H9 (cell line): ENCODE data around the gene CACNA2D4. TPM values are rescaled to one million over a fixed set of nuclear protein-coding genes. Genes with fewer than 3 reads are reported as not detected.
A peak's percentile ranks its signal among the peaks of the same experiment; 100 is the strongest.

Experiments
- DNase-seq: peaks from one replicate; pipeline ENCODE4 v3.0.0-alpha.2; 2017
- H2AFZ ChIP-seq: one replicate; pipeline ENCODE4 v1.6.1; 2013; ENCODE audit warnings: mild to moderate bottlenecking, low read length, control low read depth, moderate library complexity
- H2AK5ac ChIP-seq: 2 replicates; pipeline ENCODE4 v1.6.1; 2013; ENCODE audit warnings: low read length, control low read depth, mixed read lengths; ENCODE audit not compliant: insufficient read length
- H2BK120ac ChIP-seq: one replicate; pipeline ENCODE4 v1.6.1; 2013; ENCODE audit warnings: low read depth, mild to moderate bottlenecking, low read length, control low read depth, inconsistent platforms; ENCODE audit not compliant: poor library complexity, severe bottlenecking
- H2BK12ac ChIP-seq: 2 replicates; pipeline ENCODE4 v1.6.1; 2013; ENCODE audit warnings: low read length, control low read depth, mixed read lengths, low read depth; ENCODE audit not compliant: insufficient read length
- H2BK15ac ChIP-seq: 2 replicates; pipeline ENCODE4 v1.6.1; 2013; ENCODE audit warnings: low read depth, low read length, control low read depth
- H2BK20ac ChIP-seq: one replicate; pipeline ENCODE4 v1.6.1; 2013; ENCODE audit warnings: low read depth, mild to moderate bottlenecking, low read length, control low read depth, inconsistent platforms; ENCODE audit not compliant: poor library complexity, severe bottlenecking
- H2BK5ac ChIP-seq: 2 replicates; pipeline ENCODE4 v1.6.1; 2013; ENCODE audit warnings: low read length, control low read depth, mixed read lengths; ENCODE audit not compliant: insufficient read length
- H3K14ac ChIP-seq: 2 replicates; pipeline ENCODE4 v1.6.1; 2013; ENCODE audit warnings: low read length, control low read depth; ENCODE audit not compliant: insufficient read depth
- H3K18ac ChIP-seq: 2 replicates; pipeline ENCODE4 v1.6.1; 2013; ENCODE audit warnings: low read depth, mild to moderate bottlenecking, mixed read lengths, low read length, control low read depth; ENCODE audit not compliant: insufficient read length
- H3K23ac ChIP-seq: 2 replicates; pipeline ENCODE4 v1.6.1; 2013; ENCODE audit warnings: low read length, control low read depth, mixed read lengths, low read depth; ENCODE audit not compliant: insufficient read length
- H3K23me2 ChIP-seq: 2 replicates; pipeline ENCODE4 v1.6.1; 2013; ENCODE audit warnings: low read depth, mild to moderate bottlenecking, mixed read lengths, low read length, control low read depth; ENCODE audit not compliant: insufficient read length, poor library complexity, severe bottlenecking
- H3K27ac ChIP-seq: 2 replicates; pipeline ENCODE4 v1.5.1; 2013; ENCODE audit warnings: low read length, control low read depth, mixed read lengths, low read depth; ENCODE audit not compliant: insufficient read length
- H3K27me3 ChIP-seq: 2 replicates; pipeline ENCODE4 v1.6.1; 2013; ENCODE audit warnings: low read length, control low read depth, inconsistent platforms; ENCODE audit not compliant: insufficient read depth
- H3K4ac ChIP-seq: 2 replicates; pipeline ENCODE4 v1.6.1; 2013; ENCODE audit warnings: low read depth, mild to moderate bottlenecking, control low read depth, inconsistent platforms, low read length, moderate library complexity
- H3K4me1 ChIP-seq: 2 replicates; pipeline ENCODE4 v1.6.1; 2013; ENCODE audit warnings: low read length, control low read depth, inconsistent platforms; ENCODE audit not compliant: insufficient read depth
- H3K4me2 ChIP-seq: 2 replicates; pipeline ENCODE4 v1.6.1; 2013; ENCODE audit warnings: low read length, control low read depth, mixed read lengths; ENCODE audit not compliant: insufficient read length, insufficient read depth
- H3K56ac ChIP-seq: 2 replicates; pipeline ENCODE4 v1.6.1; 2013; ENCODE audit warnings: low read depth, mild to moderate bottlenecking, mixed read lengths, low read length, control low read depth; ENCODE audit not compliant: insufficient read length
- H3K79me1 ChIP-seq: 2 replicates; pipeline ENCODE4 v1.6.1; 2013; ENCODE audit warnings: low read depth, mild to moderate bottlenecking, moderate library complexity, low read length, control low read depth, inconsistent platforms; ENCODE audit not compliant: insufficient read depth, poor library complexity, severe bottlenecking
- H3K79me2 ChIP-seq: 2 replicates; pipeline ENCODE4 v1.6.1; 2013; ENCODE audit warnings: low read length, control low read depth, inconsistent platforms; ENCODE audit not compliant: insufficient read depth
- H3K9ac ChIP-seq: 2 replicates; pipeline ENCODE4 v1.6.1; 2013; ENCODE audit warnings: low read length, control low read depth, mixed read lengths; ENCODE audit not compliant: insufficient read length; ENCODE audit errors: extremely low read depth
- H3K9me3 ChIP-seq: one replicate; pipeline ENCODE4 v1.6.1; 2013; ENCODE audit warnings: low read depth, low read length, inconsistent platforms; ENCODE audit not compliant: control insufficient read depth
- H3T11ph ChIP-seq: one replicate; pipeline ENCODE4 v1.6.1; 2013; ENCODE audit warnings: mild to moderate bottlenecking, low read length, control low read depth, inconsistent platforms
- H4K20me1 ChIP-seq: one replicate; pipeline ENCODE4 v1.6.1; 2013; ENCODE audit not compliant: control insufficient read depth, insufficient read length, insufficient read depth
- H4K5ac ChIP-seq: 2 replicates; pipeline ENCODE4 v1.6.1; 2013; ENCODE audit warnings: low read depth, mild to moderate bottlenecking, mixed read lengths, low read length, control low read depth; ENCODE audit not compliant: insufficient read length
- H4K8ac ChIP-seq: replicated peaks from 2 replicates; pipeline ENCODE4 v1.6.1; 2013; ENCODE audit warnings: low read length, control low read depth, mixed read lengths, low read depth; ENCODE audit not compliant: insufficient read length
- H4K91ac ChIP-seq: 2 replicates; pipeline ENCODE4 v1.6.1; 2013; ENCODE audit warnings: low read depth, mild to moderate bottlenecking, moderate library complexity, mixed read lengths, low read length, control low read depth; ENCODE audit not compliant: insufficient read length
- H3K27ac Mint-ChIP-seq, 3 experiments: 2 replicates in 2 of 3; 3 replicates in 1 of 3; pipeline ENCODE4 v1.8.0; 2020 to 2021; ENCODE audit warnings: mixed read lengths in 3 of 3, mild to moderate bottlenecking in 1 of 3, moderate library complexity in 1 of 3
- H3K27me3 Mint-ChIP-seq: 2 replicates; pipeline ENCODE4 v1.8.0; 2021; ENCODE audit warnings: low read depth, mild to moderate bottlenecking, moderate library complexity, mixed read lengths
- H3K36me3 Mint-ChIP-seq, 3 experiments: 2 replicates in 2 of 3; 3 replicates in 1 of 3; pipeline ENCODE4 v1.8.0; 2020 to 2021; ENCODE audit warnings: low read depth in 3 of 3, mixed read lengths in 3 of 3; ENCODE audit not compliant: insufficient read depth in 1 of 3
- H3K4me1 Mint-ChIP-seq, 2 experiments: 2 replicates each; pipeline ENCODE4 v1.8.0; 2020; ENCODE audit warnings: mixed read lengths in 2 of 2
- H3K4me3 Mint-ChIP-seq, 2 experiments: 2 replicates in 1 of 2; 3 replicates in 1 of 2; pipeline ENCODE4 v1.8.0; 2020 to 2021; ENCODE audit warnings: mild to moderate bottlenecking in 2 of 2, mixed read lengths in 2 of 2, moderate library complexity in 1 of 2
- H3K9me3 Mint-ChIP-seq, 2 experiments: 2 replicates in 1 of 2; 3 replicates in 1 of 2; pipeline ENCODE4 v1.8.0; 2020; ENCODE audit warnings: mild to moderate bottlenecking in 2 of 2, mixed read lengths in 2 of 2, moderate library complexity in 1 of 2
- CTCF ChIP-seq: fragments of 200-600 bp; sonication (generic); conservative IDR thresholded peaks from 3 replicates; pipeline ENCODE4 v1.8.0; 2021; ENCODE audit warnings: antibody characterized with exemption, mild to moderate bottlenecking
- whole genome bisulfite sequencing: extraction: QIAGEN DNeasy Blood & Tissue Kit; methylation state at CpG from one replicate; pipeline ENCODE4 v1.1.7; 2013; ENCODE audit warnings: missing lambda C conversion rate, low lambda C conversion rate, mixed read lengths; ENCODE audit not compliant: insufficient read length; ENCODE audit errors: extremely low coverage; 5-methylcytosine and 5-hydroxymethylcytosine counted together
- total RNA-seq: library from RNA; stranded (reverse); gene quantifications from 2 replicates; pipeline ENCODE4 v1.2.1, GENCODE V29; 2021

Gene CACNA2D4
- total RNA-seq, 1 experiment from 2014 or later, result 0.79 TPM

GRCh38 chr12:1810931-1811280, 107.5 kb downstream of the CACNA2D4 start:
- H3K9me3 ChIP-seq, result no peaks in the 10 kb centered on the region
- H3K4me1 Mint-ChIP-seq, result peaks cover 0 to 4% of the 10 kb centered on the region in 2 experiments; a peak in 1 of 4 replicates
- H4K8ac ChIP-seq, result no peak overlapping the region
- H3K18ac ChIP-seq, result no peak overlapping the region
- H2AK5ac ChIP-seq, result no peak overlapping the region
- no peaks in the 10 kb centered on the region for H3K9me3 Mint-ChIP-seq
- H4K91ac ChIP-seq, result no peak overlapping the region
- no peaks in the 10 kb centered on the region for H3K36me3 Mint-ChIP-seq
- no peak overlapping the region for H2BK120ac ChIP-seq
- no peak overlapping the region for H3T11ph ChIP-seq
- H2BK20ac ChIP-seq, result no peak overlapping the region
- no peak overlapping the region for H4K5ac ChIP-seq
- no peaks in the 10 kb centered on the region for H3K79me1 ChIP-seq
- no peak overlapping the region for H3K23ac ChIP-seq
- no peak overlapping the region for H3K9ac ChIP-seq
- peaks cover 6% of the 10 kb centered on the region for H3K27me3 Mint-ChIP-seq
- no peaks in the 10 kb centered on the region for H4K20me1 ChIP-seq
- WGBS, result no CpG with 5 or more reads among the region's 10 CpGs
- no peak for DNase-seq
- no peak overlapping the region for H2AFZ ChIP-seq
- H3K4me3 Mint-ChIP-seq, result no peak overlapping the region
- no peaks in the 10 kb centered on the region for H3K23me2 ChIP-seq
- H3K14ac ChIP-seq, result no peak overlapping the region; the same call in 1 of the 2 replicates
- H3K4me2 ChIP-seq, result no peak overlapping the region
- H3K27me3 ChIP-seq, result no peaks in the 10 kb centered on the region
- no peak overlapping the region for H3K4ac ChIP-seq
- H3K56ac ChIP-seq, result no peak overlapping the region
- no peak overlapping the region for H3K27ac ChIP-seq
- no peaks in the 10 kb centered on the region for H3K4me1 ChIP-seq
- H2BK15ac ChIP-seq, result no peak overlapping the region
- H3K79me2 ChIP-seq, result no peaks in the 10 kb centered on the region
- no peak overlapping the region for H2BK5ac ChIP-seq
- no peak overlapping the region for H2BK12ac ChIP-seq
- H3K27ac Mint-ChIP-seq, result peak overlapping the region in 1 of 3 experiments; percentile 15; a peak in 1 of 7 replicates
- TF ChIP-seq CTCF, result no peak
